Gastrocnemius medialis (tissue), 4 donors: Measurements from ENCODE around the gene FADS3. TPM values are rescaled to one million over a fixed set of nuclear protein-coding genes. Genes with fewer than 3 reads are reported as not detected.
A peak's percentile ranks its signal among the peaks of the same experiment; 100 is the strongest.

Source experiments
- ATAC-seq, 2 donors: fragments of 150-250 bp; one replicate each; pipeline ENCODE4 v1.9.1; 2016
- DNase-seq, 2 donors: peaks; one replicate each; pipeline ENCODE4 v3.0.0-alpha.2; 2019
- H3K27ac ChIP-seq, 4 donors: fragments of 200-600 bp; sonication (generic); 1 replicate in 1 of 4; 2 replicates in 3 of 4; pipeline ENCODE4 v1.5.1; 2016 to 2018; ENCODE audit warnings: mild to moderate bottlenecking in 2 of 4, moderate library complexity in 1 of 4
- H3K27me3 ChIP-seq, 3 donors: fragments of 200-600 bp; sonication (generic) in 2 of 3; 1 replicate in 1 of 3; 2 replicates in 2 of 3; pipeline versions ENCODE4 v1.5.1 to v1.6.0; 2016 to 2019; ENCODE audit warnings: mild to moderate bottlenecking in 1 of 3, moderate library complexity in 1 of 3
- H3K36me3 ChIP-seq, 2 donors: fragments of 200-600 bp; sonication (generic) in 1 of 2; one replicate each; pipeline ENCODE4 v1.5.1; 2017 to 2018
- H3K4me1 ChIP-seq, 2 donors: fragments of 200-600 bp; sonication (generic) in 1 of 2; one replicate each; pipeline ENCODE4 v1.5.1; 2016 to 2017; ENCODE audit warnings: mild to moderate bottlenecking in 2 of 2
- H3K4me3 ChIP-seq, 4 donors: fragments of 200-600 bp; sonication (generic) in 3 of 4; 1 replicate in 1 of 4; 2 replicates in 3 of 4; pipeline ENCODE4 v1.5.1; 2016 to 2019; ENCODE audit warnings: mild to moderate bottlenecking in 2 of 4
- H3K9me3 ChIP-seq, 3 donors: fragments of 200-600 bp; sonication (generic) in 2 of 3; 1 replicate in 1 of 3; 2 replicates in 2 of 3; pipeline ENCODE4 v1.5.1; 2016 to 2019
- CTCF ChIP-seq, 5 experiments: fragments of 450-650 bp in 3 of 5; fragments of 200-600 bp in 2 of 5; sonication (generic) in 2 of 5; IDR thresholded peaks in 4 of 5; conservative IDR thresholded peaks in 1 of 5; 1 replicate in 4 of 5; 2 replicates in 1 of 5; pipeline ENCODE4 v1.5.1; 2016 to 2019; ENCODE audit warnings: antibody characterized with exemption in 5 of 5, mild to moderate bottlenecking in 3 of 5, moderate library complexity in 3 of 5
- POLR2A ChIP-seq, 2 donors: fragments of 450-650 bp; IDR thresholded peaks; one replicate each; pipeline ENCODE4 v1.6.1; 2017; ENCODE audit warnings: antibody characterized with exemption in 2 of 2, mild to moderate bottlenecking in 2 of 2, moderate library complexity in 2 of 2
- in situ Hi-C, 4 donors: fragments of 200-750 bp; cut with MboI; loops; one replicate each; pipeline versions ENCODE4 v1.15.0 to v1.8.0; 2017; ENCODE audit warnings: low sequenced_read_pairs in 4 of 4
- intact Hi-C: fragments of 100-400 bp; cut with DNase I; formaldehyde crosslinking; loops from one replicate; pipeline ENCODE4 v1.15.1; 2023; ENCODE audit warnings: low total_unique reads
- total RNA-seq, 4 donors: library from RNA; depleted of rRNA; stranded (reverse); fragments of >200 nt; gene quantifications; one replicate each; pipeline versions ENCODE4 v1.1.0 to v1.2.3, GENCODE V29; 2016

FADS3 gene
- total RNA-seq, 4 donors from 2014 or later = 40.7 to 196 (median 89.0) TPM

GRCh38 chr11:61914471-61915171 lies 23.3 kb upstream of the FADS3 start:
- H3K9me3 ChIP-seq = no peaks in the 10 kb centered on the region
- TF ChIP-seq POLR2A (IDR thresholded peaks at IDR 0.05) = no peak
- no peak for TF ChIP-seq CTCF (IDR thresholded peaks at IDR 0.05 in 4 of 5, conservative IDR thresholded peaks at IDR 0.05 in 1 of 5)
- intact Hi-C loops (no loop called here), in situ Hi-C loops (no loop called here)
- no peak overlapping the region for H3K4me3 ChIP-seq
- H3K27me3 ChIP-seq = peaks cover 14 to 20% (median 16%) of the 10 kb centered on the region in 3 donors
- H3K36me3 ChIP-seq = no peaks in the 10 kb centered on the region
- DNase-seq (peak in 1 of 2 donors; percentile 0), ATAC-seq (no peak)
- H3K27ac ChIP-seq = no peak overlapping the region
- peaks cover 0 to 5% of the 10 kb centered on the region in 2 donors for H3K4me1 ChIP-seq

GRCh38 chr11:61913699-61914395 lies 22.5 kb upstream of the FADS3 start:
- Histone ChIP-seq H3K4me1 (peaks cover 0 to 5% of the 10 kb centered on the region in 2 donors), H3K36me3 (no peaks in the 10 kb centered on the region), H3K27ac (no peak overlapping the region), H3K27me3 (peaks cover 9 to 13% (median 12%) of the 10 kb centered on the region in 3 donors), H3K4me3 (no peak overlapping the region), H3K9me3 (no peaks in the 10 kb centered on the region)
- peak in 1 of 2 donors; percentile 1 for DNase-seq
- intact Hi-C loops = no loop called here
- ATAC-seq = no peak
- TF ChIP-seq POLR2A (IDR thresholded peaks at IDR 0.05) = no peak
- TF ChIP-seq CTCF (IDR thresholded peaks at IDR 0.05 in 4 of 5, conservative IDR thresholded peaks at IDR 0.05 in 1 of 5) = no peak
- in situ Hi-C loops = no loop called here

GRCh38 chr11:61912991-61913698 lies 21.8 kb upstream of the FADS3 start:
- DNase-seq (peak; percentile 1 to 8), ATAC-seq (no peak)
- H3K27ac ChIP-seq = peak overlapping the region in 1 of 4 donors; percentile 18
- H3K4me1 ChIP-seq = peaks cover 0 to 5% of the 10 kb centered on the region in 2 donors
- no peak for TF ChIP-seq POLR2A (IDR thresholded peaks at IDR 0.05)
- H3K4me3 ChIP-seq = no peak overlapping the region
- H3K36me3 ChIP-seq = no peaks in the 10 kb centered on the region
- in situ Hi-C loops (no loop called here), intact Hi-C loops (no loop called here)
- no peaks in the 10 kb centered on the region for H3K9me3 ChIP-seq
- H3K27me3 ChIP-seq = peaks cover 2 to 6% (median 5%) of the 10 kb centered on the region in 3 donors

- intact Hi-C loops = no loop called here
- in situ Hi-C loops = no loop called here
- Histone ChIP-seq H3K27ac (no peak overlapping the region), H3K4me1 (no peaks in the 10 kb centered on the region), H3K4me3 (no peak overlapping the region), H3K9me3 (no peaks in the 10 kb centered on the region), H3K27me3 (no peaks in the 10 kb centered on the region), H3K36me3 (no peaks in the 10 kb centered on the region)
- TF ChIP-seq CTCF (IDR thresholded peaks at IDR 0.05 in 4 of 5, conservative IDR thresholded peaks at IDR 0.05 in 1 of 5) (no peak), POLR2A (IDR thresholded peaks at IDR 0.05) (no peak)
- DNase-seq = peak; percentile 20 to 40
- ATAC-seq = no peak
These were observed 21.2 kb upstream of the FADS3 start for GRCh38 chr11:61912530-61912898.
